Stomach (tissue), 4 donors: ENCODE data around the gene SLC26A9.

Source experiments
- EP300 ChIP-seq: sonication (generic); formaldehyde crosslinking; IDR thresholded peaks from one replicate; pipeline ENCODE4 v1.6.1; 2017; ENCODE audit warnings: antibody characterized with exemption
- POLR2A ChIP-seq, 4 donors: fragments of 450-650 bp; IDR thresholded peaks; one replicate each; pipeline ENCODE4 v1.6.1; 2016; ENCODE audit warnings: antibody characterized with exemption in 4 of 4, control low read depth in 2 of 4, mild to moderate bottlenecking in 1 of 4, moderate library complexity in 1 of 4
- TF ChIP-seq, protein P1 (sequence below), 7 experiments: fragments of 450-650 bp in 4 of 7; fragments of 200-600 bp in 3 of 7; sonication (generic) in 3 of 7; IDR thresholded peaks; one replicate each; pipeline ENCODE4 v1.5.1; 2016 to 2019; ENCODE audit warnings: antibody characterized with exemption in 7 of 7, control low read depth in 2 of 7, mild to moderate bottlenecking in 1 of 7

DNA sequence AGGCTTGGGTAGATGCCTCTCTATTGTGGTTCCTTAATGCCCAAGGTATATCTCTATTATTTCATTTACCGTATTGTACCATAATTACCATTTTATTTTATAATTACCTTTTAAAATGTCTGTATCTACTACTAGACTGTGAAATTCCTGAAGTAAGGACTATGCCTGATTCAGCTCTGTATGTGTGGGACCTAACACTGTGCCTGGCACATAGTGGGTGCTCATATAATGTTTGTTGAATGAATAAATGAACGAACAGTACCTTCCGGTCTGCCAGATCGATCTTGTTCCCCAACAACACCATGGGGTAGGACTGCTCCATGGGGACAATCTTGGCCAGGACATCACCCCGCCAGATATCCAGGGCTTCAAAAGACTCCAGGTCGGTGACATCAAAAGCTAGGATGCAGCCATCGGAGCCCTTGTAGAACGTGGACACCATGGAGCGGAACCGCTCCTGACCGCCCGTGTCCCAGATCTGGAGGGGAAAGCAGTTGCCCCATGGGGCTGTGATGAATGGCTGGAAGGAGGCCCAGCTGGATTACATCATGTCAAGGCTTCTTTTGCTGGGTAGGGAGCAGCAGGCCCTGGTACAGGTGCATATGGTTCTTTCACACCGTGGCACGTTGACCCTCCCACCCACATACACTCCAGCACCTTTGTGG is 49.1 kb upstream of the SLC26A9 start:
- TF ChIP-seq, protein P1, sequence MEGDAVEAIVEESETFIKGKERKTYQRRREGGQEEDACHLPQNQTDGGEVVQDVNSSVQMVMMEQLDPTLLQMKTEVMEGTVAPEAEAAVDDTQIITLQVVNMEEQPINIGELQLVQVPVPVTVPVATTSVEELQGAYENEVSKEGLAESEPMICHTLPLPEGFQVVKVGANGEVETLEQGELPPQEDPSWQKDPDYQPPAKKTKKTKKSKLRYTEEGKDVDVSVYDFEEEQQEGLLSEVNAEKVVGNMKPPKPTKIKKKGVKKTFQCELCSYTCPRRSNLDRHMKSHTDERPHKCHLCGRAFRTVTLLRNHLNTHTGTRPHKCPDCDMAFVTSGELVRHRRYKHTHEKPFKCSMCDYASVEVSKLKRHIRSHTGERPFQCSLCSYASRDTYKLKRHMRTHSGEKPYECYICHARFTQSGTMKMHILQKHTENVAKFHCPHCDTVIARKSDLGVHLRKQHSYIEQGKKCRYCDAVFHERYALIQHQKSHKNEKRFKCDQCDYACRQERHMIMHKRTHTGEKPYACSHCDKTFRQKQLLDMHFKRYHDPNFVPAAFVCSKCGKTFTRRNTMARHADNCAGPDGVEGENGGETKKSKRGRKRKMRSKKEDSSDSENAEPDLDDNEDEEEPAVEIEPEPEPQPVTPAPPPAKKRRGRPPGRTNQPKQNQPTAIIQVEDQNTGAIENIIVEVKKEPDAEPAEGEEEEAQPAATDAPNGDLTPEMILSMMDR (IDR thresholded peaks at IDR 0.05), result no peak
- no peak for TF ChIP-seq POLR2A (IDR thresholded peaks at IDR 0.05)
- no peak for TF ChIP-seq EP300
